ENCODE data around the gene SEC31A.
"Not testable (repeated sequence)": the region's sequence is repeated elsewhere in the genome, so short reads cannot be mapped to it uniquely, and the experiment has no call there.

The SEC31A gene

DNA sequence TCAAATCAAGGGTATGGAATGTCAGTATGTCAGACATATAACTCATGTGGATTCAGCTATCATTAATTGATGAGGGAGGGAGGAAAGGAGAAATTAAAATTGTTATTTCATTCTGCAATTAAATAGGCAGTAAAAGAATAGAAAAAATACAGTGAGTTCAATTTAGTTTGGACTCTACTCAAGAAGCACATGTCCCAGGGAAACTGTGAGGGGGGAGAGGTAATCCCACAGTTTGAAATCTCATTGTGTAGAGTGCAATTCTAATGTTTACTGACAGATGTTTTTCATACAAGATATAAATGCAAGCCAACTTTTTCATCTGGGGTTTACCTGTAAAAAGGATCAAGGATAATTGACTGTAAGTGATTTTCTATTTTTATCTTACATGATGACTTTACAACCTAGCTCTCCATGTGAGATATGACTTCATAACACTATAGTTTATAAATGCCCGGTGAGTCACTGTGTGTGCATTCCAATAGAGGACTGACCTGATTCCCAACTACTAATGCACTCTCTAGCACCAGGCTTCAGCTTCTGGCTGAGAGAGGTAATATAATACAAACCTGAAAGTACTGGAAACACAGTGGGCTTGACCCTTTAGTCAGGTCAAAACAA lies 57.1 kb downstream of the SEC31A start:
- DNase-seq, result peak; percentile 79

- not testable (repeated sequence) for DNase-seq
Measured at GRCh38 chr4:82833060-82833459, 57.9 kb downstream of the SEC31A start.

- DNase-seq, result no peak
Measured at GRCh38 chr4:82825425-82825824, 65.5 kb downstream of the SEC31A start.

- peak; percentile 81 for DNase-seq
Measured at GRCh38 chr4:82823062-82823461, 67.9 kb downstream of the SEC31A start.

DNA sequence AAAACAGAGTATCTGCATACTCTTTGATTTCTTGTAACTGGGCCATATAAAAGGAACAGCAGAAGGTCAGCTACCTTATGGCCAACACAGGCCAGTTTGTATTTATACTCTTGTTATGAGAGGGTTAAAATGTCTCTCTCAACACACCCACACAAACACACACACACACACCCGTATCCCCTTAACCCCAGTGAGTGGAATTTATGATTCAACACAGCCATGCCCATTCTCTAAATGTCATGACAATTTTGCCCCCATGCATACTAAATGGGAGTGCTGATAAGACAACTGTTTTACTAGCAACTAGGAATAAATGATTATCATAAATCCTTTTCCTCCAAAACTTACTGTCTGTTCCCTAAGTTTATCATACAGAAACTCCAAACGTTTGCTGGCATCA lies 70.3 kb downstream of the SEC31A start:
- no peak for DNase-seq

GRCh38 chr4:82818664-82819662 lies 72.0 kb downstream of the SEC31A start:
- no peak for DNase-seq

DNA sequence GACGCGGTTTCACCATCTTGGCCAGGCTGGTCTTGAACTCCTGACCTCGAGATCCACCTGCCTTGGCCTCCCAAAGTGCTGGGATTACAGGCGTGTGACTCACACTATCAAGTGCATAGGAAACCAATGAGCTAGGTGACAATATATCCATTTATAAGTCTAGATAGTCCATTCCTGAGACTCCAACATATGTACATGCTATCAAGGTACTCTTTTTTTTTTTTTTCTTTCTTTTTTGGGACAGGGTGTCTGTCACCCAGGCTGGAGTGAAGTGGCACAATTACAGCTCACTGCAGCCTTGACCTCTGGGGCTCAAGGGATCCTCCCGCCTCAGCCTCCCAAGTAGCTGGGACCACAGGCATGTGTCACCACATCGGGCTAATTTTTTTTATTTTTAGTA lies 74.1 kb downstream of the SEC31A start:
- DNase-seq, result not testable (repeated sequence)

GRCh38 chr4:82814034-82814433 lies 76.9 kb downstream of the SEC31A start:
- DNase-seq, result no peak

DNA sequence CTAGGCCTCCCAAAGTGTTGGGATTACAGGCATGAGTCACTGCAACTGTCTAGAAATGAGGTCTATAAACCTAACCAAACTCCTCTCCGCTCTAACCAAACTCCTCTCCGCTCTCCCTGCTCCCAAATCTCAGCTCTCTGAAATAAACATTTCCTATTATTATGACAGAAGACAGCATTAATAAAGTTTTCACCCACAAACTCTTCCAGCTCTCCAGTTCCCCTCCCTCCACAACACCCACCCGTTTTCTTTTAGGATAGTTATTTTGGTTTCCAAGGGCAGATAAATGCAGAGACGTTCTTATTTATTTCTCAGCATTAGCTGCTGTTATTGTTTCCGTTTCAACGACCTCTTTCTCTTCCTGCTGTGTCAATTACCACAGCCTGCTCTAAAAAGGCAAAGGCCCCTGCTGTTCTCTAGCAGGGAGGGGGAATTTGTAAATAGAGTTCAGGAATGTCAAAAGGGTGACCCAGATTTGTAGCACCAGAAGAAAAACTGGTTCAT lies 79.1 kb downstream of the SEC31A start:
- no peak for DNase-seq

- no peak for DNase-seq
Measured at GRCh38 chr4:82811392-82811791, 79.6 kb downstream of the SEC31A start.

DNA sequence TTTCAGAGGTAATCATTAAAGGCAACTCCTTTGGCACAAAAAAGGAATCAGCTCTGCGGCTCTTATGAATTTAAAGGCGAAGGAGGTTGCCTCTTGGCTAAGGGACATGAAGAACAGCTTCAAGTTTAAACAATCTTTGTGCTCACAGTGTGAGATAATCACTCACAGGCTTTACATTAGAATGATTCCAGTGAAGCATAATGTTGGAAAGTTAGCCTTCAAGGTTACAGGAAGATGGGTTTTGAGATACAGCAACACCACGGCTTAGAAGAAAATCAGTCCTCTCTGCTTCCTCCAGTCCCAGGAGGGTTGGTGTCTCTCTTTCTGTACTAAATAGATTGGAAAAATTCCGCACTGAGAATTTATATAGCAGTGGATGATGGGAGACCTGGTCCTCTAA lies 80.8 kb downstream of the SEC31A start:
- no peak for DNase-seq

GRCh38 chr4:82809619-82810018 lies 81.3 kb downstream of the SEC31A start:
- no peak for DNase-seq

- no peak for DNase-seq
Measured at GRCh38 chr4:82803746-82804145, 87.2 kb downstream of the SEC31A start.

DNA sequence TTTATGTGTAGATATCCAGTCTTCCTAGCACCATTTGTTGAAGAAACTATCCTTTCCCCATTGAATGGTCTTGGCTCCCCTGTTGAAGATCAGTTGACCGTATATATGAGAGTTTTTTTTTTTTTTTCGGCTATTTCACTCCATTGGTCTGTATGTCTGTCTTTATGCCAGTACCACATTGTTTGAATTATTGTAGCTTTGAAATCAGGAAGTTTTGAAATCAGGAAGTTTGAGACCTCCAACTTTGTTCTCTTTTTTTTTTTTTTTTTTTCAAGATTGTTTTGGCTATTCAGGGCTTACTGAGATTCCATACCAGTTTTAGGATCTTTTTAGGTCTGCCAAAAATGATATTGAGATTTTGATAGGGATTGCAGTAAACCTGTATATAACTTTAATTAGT lies 88.0 kb downstream of the SEC31A start:
- DNase-seq, result no peak

GRCh38 chr4:82801910-82802521 lies 88.9 kb downstream of the SEC31A start:
- DNase-seq, result peak; percentile 21

DNA sequence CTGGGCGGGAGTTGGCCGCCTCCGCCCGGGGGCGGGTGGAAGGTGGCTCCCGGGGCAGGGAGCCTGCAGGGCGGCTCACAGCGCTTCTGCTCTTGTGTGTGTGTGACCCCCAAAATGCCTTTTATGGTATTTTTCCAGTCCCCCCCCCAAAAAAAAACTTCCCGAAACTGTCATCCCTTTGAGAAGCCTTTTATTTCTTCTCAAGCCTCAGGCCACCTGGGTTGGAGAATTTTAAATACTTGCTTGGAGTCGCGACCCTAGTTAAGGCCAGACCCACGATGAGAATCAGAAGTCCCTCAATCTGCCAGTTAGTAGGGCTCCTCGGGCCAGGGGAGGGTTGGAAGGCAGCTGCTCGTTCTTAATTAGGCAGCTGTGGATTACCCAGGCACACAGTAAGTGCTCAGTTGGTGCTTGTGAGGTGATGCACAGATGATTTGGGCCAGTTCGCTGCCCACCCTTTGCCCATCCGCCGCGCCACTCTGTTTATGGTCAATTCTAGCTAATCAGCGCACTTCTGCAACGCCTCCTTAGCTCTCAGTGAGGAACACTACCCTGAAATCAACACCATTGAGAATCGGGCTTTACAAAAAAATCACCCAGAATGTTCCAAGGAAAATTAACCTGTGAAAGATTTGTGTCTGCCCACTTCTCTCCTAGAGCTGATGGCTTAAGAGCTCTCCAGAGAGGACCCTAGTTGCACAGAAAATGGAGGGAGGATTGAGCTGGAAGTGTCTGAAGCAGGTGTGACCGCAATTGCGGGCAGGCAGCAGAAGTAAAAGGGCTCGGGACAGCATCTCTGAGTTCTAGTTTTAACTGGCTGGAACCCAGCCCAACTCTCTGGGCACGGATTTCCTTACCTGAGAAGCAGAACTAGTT lies 91.7 kb downstream of the SEC31A start:
- DNase-seq, result no peak

GRCh38 chr4:82798168-82799005 lies 92.6 kb downstream of the SEC31A start, which contains the start of gene SCD5:
SCD5 (minus strand) TSS chr4:82798796; CDS start chr4:82798537, 259 bp downstream.
- DNase-seq, result peak; percentile 78

- DNase-seq, result no peak
Measured at GRCh38 chr4:82797405-82798111, 93.4 kb downstream of the SEC31A start.

- no peak for DNase-seq
Measured at GRCh38 chr4:82797040-82797404, 93.9 kb downstream of the SEC31A start.

DNA sequence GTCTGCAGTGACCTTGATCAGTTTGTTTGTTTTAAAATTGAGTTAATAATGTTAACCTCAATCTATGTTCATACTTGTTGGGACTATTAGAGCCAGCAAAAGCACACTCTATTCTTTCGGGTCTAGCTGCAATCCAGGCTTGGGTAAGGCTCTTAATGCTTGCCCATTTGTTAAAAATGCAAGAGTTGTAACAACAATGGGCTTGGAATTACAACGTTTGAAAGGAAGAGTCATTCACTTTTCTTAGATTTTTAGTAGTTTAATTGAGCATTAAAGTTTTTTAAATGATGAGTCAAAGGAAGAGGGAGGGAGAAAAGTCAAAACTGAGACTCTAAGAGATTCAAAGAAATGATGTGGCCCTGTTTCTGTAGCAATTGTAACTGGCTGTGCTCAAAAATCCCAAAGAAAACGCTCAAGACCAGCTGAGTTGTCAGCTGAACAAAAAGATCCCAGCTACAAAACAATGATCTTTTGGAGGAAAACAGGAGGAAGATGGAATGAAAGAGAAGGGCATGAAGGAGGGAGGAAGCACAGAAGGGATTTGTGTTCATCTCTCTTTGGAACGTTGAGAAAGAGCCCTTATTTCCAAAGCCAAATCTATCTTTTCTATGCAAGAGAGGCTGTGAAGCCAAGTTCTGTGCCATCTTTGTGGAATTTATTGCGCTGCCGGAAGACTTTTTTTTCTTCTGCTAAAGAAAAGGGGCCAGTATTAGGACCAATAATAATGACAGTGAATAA lies 97.9 kb downstream of the SEC31A start:
- DNase-seq, result no peak
